Measurements from ENCODE around the gene APCDD1.
A peak's percentile ranks its signal among the peaks of the same experiment; 100 is the strongest.

Gene APCDD1

GRCh38 chr18:10515456-10515855 is 61.0 kb downstream of the APCDD1 start:
- TF ChIP-seq CTCF (IDR thresholded peaks at IDR 0.05) (no peak), ZFX (IDR thresholded peaks at IDR 0.05; ENCODE audit: borderline replicate concordance) (no peak)
- H3K27ac ChIP-seq = no peak overlapping the region

GRCh38 chr18:10516078-10516477 is 61.6 kb downstream of the APCDD1 start:
- no peak for TF ChIP-seq CTCF (IDR thresholded peaks at IDR 0.05)
- no peak for TF ChIP-seq ZFX (IDR thresholded peaks at IDR 0.05; ENCODE audit: borderline replicate concordance)

GRCh38 chr18:10518595-10519255 is 64.3 kb downstream of the APCDD1 start:
- H3K27ac ChIP-seq = no peak overlapping the region
- TF ChIP-seq ZFX (IDR thresholded peaks at IDR 0.05; ENCODE audit: borderline replicate concordance) = no peak
- TF ChIP-seq CTCF (IDR thresholded peaks at IDR 0.05) = no peak

More at GRCh38 chr18:10516078-10516477, 61.6 kb downstream of the APCDD1 start:
- H3K27ac ChIP-seq = no peak overlapping the region

- no peak overlapping the region for H3K27ac ChIP-seq
- TF ChIP-seq CTCF (IDR thresholded peaks at IDR 0.05) (no peak), ZFX (IDR thresholded peaks at IDR 0.05; ENCODE audit: borderline replicate concordance) (no peak)
These were observed 64.9 kb downstream of the APCDD1 start for GRCh38 chr18:10519366-10519765.

- H3K27ac ChIP-seq = no peak overlapping the region
- TF ChIP-seq CTCF (IDR thresholded peaks at IDR 0.05) (peak; percentile 91), ZFX (IDR thresholded peaks at IDR 0.05; ENCODE audit: borderline replicate concordance) (no peak)
These were observed 65.8 kb downstream of the APCDD1 start for GRCh38 chr18:10519999-10520935.

GRCh38 chr18:10521566-10521965 is 67.1 kb downstream of the APCDD1 start:
- TF ChIP-seq CTCF (IDR thresholded peaks at IDR 0.05) = no peak
- TF ChIP-seq ZFX (IDR thresholded peaks at IDR 0.05; ENCODE audit: borderline replicate concordance) = no peak
- H3K27ac ChIP-seq = no peak overlapping the region

- H3K27ac ChIP-seq = no peak overlapping the region
- no peak for TF ChIP-seq ZFX (IDR thresholded peaks at IDR 0.05; ENCODE audit: borderline replicate concordance)
- no peak for TF ChIP-seq CTCF (IDR thresholded peaks at IDR 0.05)
These were observed 68.1 kb downstream of the APCDD1 start for GRCh38 chr18:10522574-10522973.
